Measurements from ENCODE around the gene RAB11FIP3.

DNA sequence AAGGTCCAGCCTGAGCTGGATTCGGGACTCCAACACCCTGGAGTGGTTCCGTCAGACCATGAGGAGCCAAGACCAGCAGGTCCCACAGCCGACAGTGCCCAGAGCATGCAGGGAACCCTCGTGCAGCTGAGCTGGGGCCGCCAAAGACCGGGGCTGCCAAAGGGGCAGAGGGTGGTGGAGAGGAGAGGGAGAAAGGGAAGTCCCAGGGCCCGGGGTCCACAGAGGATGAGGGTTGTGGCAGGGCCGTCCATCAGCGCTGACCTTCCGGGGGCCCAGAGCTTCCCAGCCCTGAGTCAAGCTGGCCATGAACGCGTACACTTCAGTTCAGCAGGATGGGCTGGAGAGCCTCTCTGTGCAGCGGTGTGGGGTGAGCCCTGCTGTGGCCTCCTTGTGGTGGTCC is 95.4 kb downstream of the RAB11FIP3 start:
- TF ChIP-seq FOXM1 (IDR thresholded peaks at IDR 0.05; ENCODE audit: borderline replicate concordance, low read depth) = no peak
- TF ChIP-seq CREB1 (IDR thresholded peaks at IDR 0.05; ENCODE audit: low read depth) = no peak
- no peak for TF ChIP-seq TCF12 (IDR thresholded peaks at IDR 0.05; ENCODE audit: low read depth)
- TF ChIP-seq MAX (IDR thresholded peaks at IDR 0.05) = no peak
- TF ChIP-seq YY1 (IDR thresholded peaks at IDR 0.05; ENCODE audit: low read depth) = no peak
- TF ChIP-seq EP300 (IDR thresholded peaks at IDR 0.05; ENCODE audit: borderline replicate concordance) = no peak
- TF ChIP-seq NFIC (IDR thresholded peaks at IDR 0.05) = no peak
- TF ChIP-seq, protein P1, sequence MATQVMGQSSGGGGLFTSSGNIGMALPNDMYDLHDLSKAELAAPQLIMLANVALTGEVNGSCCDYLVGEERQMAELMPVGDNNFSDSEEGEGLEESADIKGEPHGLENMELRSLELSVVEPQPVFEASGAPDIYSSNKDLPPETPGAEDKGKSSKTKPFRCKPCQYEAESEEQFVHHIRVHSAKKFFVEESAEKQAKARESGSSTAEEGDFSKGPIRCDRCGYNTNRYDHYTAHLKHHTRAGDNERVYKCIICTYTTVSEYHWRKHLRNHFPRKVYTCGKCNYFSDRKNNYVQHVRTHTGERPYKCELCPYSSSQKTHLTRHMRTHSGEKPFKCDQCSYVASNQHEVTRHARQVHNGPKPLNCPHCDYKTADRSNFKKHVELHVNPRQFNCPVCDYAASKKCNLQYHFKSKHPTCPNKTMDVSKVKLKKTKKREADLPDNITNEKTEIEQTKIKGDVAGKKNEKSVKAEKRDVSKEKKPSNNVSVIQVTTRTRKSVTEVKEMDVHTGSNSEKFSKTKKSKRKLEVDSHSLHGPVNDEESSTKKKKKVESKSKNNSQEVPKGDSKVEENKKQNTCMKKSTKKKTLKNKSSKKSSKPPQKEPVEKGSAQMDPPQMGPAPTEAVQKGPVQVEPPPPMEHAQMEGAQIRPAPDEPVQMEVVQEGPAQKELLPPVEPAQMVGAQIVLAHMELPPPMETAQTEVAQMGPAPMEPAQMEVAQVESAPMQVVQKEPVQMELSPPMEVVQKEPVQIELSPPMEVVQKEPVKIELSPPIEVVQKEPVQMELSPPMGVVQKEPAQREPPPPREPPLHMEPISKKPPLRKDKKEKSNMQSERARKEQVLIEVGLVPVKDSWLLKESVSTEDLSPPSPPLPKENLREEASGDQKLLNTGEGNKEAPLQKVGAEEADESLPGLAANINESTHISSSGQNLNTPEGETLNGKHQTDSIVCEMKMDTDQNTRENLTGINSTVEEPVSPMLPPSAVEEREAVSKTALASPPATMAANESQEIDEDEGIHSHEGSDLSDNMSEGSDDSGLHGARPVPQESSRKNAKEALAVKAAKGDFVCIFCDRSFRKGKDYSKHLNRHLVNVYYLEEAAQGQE (IDR thresholded peaks at IDR 0.05; ENCODE audit: low read depth) = no peak
- TF ChIP-seq TEAD4 (IDR thresholded peaks at IDR 0.05) = no peak
- no peak for TF ChIP-seq RAD21 (IDR thresholded peaks at IDR 0.05; ENCODE audit: low read depth)
- TF ChIP-seq ZBTB7A (IDR thresholded peaks at IDR 0.05; ENCODE audit: low read depth) = no peak
- TF ChIP-seq TAF1 (IDR thresholded peaks at IDR 0.05; ENCODE audit: low read depth) = no peak
- no peak for TF ChIP-seq CEBPB (IDR thresholded peaks at IDR 0.05)
